Kidney epithelial cell (primary cell): ENCODE measurements around the gene APOA1. TPM values are rescaled to one million over a fixed set of nuclear protein-coding genes. Genes with fewer than 3 reads are reported as not detected.

Experiments used
- DNase-seq: peaks from one replicate; pipeline ENCODE4 v3.0.0-alpha.2; 2010; ENCODE audit warnings: low read depth
- H3K27me3 ChIP-seq: 2 replicates; pipeline ENCODE4 v1.6.0; 2011; ENCODE audit warnings: low read length; ENCODE audit not compliant: control insufficient read depth, insufficient read depth
- H3K36me3 ChIP-seq: 2 replicates; pipeline ENCODE4 v1.5.1; 2011; ENCODE audit warnings: low read length; ENCODE audit not compliant: control insufficient read depth, insufficient read depth
- H3K4me3 ChIP-seq: 2 replicates; pipeline ENCODE4 v1.5.1; 2011; ENCODE audit warnings: low read depth, mild to moderate bottlenecking, control low read depth, low read length
- total RNA-seq: library from RNA; depleted of rRNA; stranded (reverse); fragments of >200 nt; gene quantifications from 2 replicates; pipeline ENCODE4 v1.2.3, GENCODE V29; 2015
- TF ChIP-seq, protein P1 (sequence below): IDR thresholded peaks from 2 replicates; pipeline ENCODE4 v1.5.1; 2011; ENCODE audit warnings: mild to moderate bottlenecking, moderate library complexity, low read length, control low read depth, inconsistent platforms; ENCODE audit not compliant: insufficient read depth, poor library complexity, severe bottlenecking

Gene APOA1
- total RNA-seq, 1 donor from 2014 or later: not detected

GRCh38 chr11:116822575-116822974, 14.8 kb downstream of the APOA1 start:
- DNase-seq: no peak
- TF ChIP-seq, protein P1, sequence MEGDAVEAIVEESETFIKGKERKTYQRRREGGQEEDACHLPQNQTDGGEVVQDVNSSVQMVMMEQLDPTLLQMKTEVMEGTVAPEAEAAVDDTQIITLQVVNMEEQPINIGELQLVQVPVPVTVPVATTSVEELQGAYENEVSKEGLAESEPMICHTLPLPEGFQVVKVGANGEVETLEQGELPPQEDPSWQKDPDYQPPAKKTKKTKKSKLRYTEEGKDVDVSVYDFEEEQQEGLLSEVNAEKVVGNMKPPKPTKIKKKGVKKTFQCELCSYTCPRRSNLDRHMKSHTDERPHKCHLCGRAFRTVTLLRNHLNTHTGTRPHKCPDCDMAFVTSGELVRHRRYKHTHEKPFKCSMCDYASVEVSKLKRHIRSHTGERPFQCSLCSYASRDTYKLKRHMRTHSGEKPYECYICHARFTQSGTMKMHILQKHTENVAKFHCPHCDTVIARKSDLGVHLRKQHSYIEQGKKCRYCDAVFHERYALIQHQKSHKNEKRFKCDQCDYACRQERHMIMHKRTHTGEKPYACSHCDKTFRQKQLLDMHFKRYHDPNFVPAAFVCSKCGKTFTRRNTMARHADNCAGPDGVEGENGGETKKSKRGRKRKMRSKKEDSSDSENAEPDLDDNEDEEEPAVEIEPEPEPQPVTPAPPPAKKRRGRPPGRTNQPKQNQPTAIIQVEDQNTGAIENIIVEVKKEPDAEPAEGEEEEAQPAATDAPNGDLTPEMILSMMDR: no peak

GRCh38 chr11:116821050-116821918, 16.1 kb downstream of the APOA1 start:
- TF ChIP-seq, protein P1: no peak
- peaks cover 2% of the 10 kb centered on the region for H3K27me3 ChIP-seq
- H3K4me3 ChIP-seq: no peak overlapping the region
- H3K36me3 ChIP-seq: no peaks in the 10 kb centered on the region
- DNase-seq: no peak

More at GRCh38 chr11:116822575-116822974, 14.8 kb downstream of the APOA1 start:
- Histone ChIP-seq H3K36me3 (no peaks in the 10 kb centered on the region), H3K27me3 (peaks cover 4% of the 10 kb centered on the region), H3K4me3 (no peak overlapping the region)

GRCh38 chr11:116819049-116819448, 18.4 kb downstream of the APOA1 start:
- DNase-seq: no peak
- TF ChIP-seq, protein P1: no peak
- H3K36me3 ChIP-seq: no peaks in the 10 kb centered on the region

GRCh38 chr11:116814502-116814901, 22.9 kb downstream of the APOA1 start:
- no peaks in the 10 kb centered on the region for H3K27me3 ChIP-seq
- H3K36me3 ChIP-seq: no peaks in the 10 kb centered on the region
- DNase-seq: no peak
- TF ChIP-seq, protein P1: no peak
- H3K4me3 ChIP-seq: no peak overlapping the region

More at GRCh38 chr11:116819049-116819448, 18.4 kb downstream of the APOA1 start:
- Histone ChIP-seq H3K27me3 (no peaks in the 10 kb centered on the region), H3K4me3 (no peak overlapping the region)

GRCh38 chr11:116813781-116814471, 23.5 kb downstream of the APOA1 start:
- no peak for DNase-seq
- H3K27me3 ChIP-seq: no peaks in the 10 kb centered on the region
- TF ChIP-seq, protein P1: no peak
- no peak overlapping the region for H3K4me3 ChIP-seq
- no peaks in the 10 kb centered on the region for H3K36me3 ChIP-seq
